SHP77 treated with DMSO at 0.1 percent for 48 hours (cell line): ENCODE measurements around the gene DEUP1.
A peak's percentile ranks its signal among the peaks of the same experiment; 100 is the strongest.
"Not testable (repeated sequence)": the region's sequence is repeated elsewhere in the genome, so short reads cannot be mapped to it uniquely, and the experiment has no call there.

Experiments
- DNase-seq: peaks from one replicate; lab custom pipeline; 2025; lab: John Stamatoyannopoulos, UW

DEUP1 gene

DNA sequence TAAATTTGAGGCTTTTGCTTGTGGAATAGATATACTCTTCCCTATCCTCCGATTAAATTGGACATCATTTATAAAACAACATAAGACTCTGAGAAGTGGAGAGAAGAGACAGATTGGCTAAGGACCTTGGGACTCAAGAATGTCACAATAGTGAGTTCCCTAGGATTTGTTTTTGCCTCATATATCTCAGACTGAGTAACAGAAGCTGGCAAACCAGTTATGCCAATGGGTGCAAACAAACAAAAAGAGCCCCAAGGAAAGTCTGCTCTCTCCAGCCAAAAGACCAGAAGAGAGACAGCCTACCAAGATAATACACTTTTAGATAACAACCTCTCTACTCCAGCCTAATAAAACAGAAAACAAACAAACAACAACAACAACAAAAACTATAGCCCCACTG, 28.9 kb downstream of the DEUP1 start:
- DNase-seq, result no peak

DNA sequence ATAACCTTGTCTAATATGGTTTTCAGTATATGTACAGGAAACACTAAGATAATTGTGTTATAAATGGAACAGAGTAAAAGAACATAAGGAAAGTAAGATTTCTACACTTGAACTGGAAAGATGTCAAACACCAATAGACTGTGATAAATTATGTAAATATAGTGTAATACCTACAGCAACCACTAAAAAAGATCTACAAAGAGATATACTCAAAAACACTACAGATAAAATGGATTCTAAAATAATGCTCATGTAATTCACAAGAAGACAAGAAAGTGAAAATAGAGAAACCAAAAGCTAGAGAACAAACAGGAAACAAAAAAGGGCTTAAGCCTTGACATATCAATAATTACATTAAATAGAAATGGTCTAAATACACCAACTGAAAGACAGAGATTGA, 30.9 kb downstream of the DEUP1 start:
- no peak for DNase-seq

DNA sequence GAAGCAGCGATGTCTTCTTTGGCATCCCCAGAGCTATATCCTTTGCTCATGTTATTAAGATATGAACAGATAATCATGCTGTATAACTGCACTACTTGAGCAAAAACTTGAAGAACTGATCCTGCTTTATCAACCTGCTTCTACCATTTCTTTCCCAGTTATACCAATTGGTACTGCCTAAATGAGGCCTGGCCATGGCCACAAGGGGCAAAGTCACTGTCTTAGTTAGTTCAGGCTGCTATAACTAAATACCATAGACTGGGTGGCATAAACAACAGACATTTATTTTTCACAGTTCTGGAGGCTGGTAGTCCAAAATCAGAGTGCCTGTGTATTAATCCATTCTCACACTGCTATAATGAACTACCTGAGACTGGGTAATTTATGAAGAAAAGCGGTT, 37.5 kb downstream of the DEUP1 start:
- DNase-seq, result no peak

DNA sequence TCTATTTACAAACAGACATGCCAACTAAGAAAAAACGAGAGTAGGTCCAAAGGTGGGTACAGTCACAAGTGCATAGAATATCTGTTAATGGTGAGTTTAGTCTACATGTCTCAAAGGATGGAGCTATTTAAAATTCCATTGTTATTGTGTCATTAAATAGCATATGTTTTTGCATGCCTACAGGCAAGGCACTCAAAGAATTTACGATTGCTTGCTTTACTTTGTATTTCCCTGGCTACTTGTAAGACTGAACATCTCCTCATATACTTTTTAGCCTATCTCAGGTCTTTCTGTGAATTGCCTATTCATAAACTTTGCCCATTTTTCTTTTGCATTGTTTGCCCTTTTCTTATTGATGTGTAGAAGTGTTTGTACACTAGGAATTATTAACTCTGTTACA, 39.7 kb downstream of the DEUP1 start:
- no peak for DNase-seq

DNA sequence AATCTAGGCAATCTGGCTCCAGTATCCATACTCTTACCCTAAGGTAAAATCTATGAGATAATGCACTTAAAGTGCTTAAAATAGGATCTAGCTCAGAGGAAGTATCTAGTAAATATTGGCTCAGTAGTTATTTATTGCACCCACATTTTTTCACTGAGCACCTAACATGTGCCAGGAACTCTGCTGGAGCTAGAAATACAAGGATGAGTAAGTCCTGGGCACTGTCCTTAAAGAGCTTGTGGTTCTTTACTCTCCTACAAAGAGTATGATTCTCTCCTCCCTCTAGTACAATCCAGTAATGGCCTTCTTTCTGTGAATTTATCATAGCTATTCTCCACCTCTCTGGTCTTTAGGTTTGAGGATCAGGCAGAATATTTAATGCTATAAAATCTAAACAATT, 59.2 kb downstream of the DEUP1 start:
- no peak for DNase-seq

DNA sequence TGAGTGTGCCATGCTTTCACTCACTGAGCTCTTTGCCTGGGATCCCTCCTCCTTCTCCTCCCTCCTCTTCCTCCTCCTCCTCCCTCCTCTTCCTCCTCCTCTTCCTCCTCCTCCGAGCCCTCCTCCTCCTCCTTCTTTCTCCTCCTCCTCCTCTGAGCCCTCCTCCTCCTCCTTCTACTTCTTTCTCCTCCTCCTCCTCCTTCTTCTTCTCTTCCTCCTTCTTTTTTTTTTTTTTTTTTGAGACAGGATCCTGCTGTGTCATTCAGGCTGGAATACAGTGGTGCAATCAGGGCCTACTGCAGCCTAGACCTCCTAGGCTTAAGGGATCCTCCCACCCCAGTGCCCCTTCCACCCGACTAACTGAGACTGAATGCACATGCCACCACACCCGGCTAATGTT, 62.3 kb downstream of the DEUP1 start:
- no peak for DNase-seq

DNA sequence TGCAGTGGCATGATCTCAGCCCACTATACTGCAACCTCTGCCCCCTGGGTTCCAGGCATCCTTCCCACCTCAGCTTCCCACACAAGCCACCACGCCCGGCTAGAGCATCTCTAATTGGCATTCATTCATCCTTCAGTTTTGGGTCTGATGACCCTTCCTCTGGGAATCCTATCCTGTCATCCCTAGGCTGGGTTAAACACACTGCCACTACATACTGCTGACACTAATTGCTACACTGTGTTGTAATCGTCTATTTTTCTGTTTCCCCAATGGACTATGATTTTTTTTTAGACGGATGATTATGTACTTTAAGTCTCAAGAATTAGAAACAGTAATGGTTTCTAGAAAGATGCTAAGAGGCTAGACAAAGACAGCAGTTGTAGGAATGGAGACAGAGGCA, 62.8 kb downstream of the DEUP1 start:
- DNase-seq, result no peak

DNA sequence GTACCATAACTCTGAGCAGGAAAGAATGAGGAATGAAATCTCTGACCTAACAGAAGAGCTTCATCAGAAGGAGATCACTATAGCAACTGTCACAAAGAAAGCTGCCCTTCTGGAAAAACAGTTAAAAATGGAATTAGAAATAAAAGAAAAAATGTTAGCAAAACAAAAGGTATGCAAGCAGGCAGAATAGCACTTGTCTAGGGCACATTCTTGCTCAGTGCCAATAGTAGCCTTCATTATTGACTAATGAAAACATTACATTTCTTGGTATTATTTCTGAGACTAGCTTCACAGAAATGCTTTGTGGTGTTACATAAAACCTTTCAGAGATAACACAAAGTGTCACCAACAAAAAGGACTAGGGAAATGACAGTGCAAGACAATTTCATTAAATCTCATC, 63.9 kb downstream of the DEUP1 start:
- DNase-seq, result no peak

DNA sequence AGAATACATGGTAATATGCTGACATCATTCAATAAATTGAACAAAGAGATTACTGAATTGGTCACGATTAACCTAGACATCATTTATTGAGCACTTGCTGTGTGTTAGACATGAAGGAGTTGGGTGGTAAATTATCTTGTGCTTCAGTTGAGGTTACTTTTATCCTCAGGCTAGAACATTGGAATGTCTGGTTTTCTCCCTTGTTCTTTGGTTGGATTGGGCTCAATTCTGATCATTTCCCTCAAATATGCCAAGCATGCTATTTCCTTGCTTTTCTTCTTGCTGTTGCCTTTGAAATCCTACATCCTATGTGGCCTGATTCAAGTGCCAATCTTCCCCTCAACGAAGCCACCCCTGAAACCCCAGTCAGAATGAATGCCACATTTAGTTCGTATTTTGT, 65.8 kb downstream of the DEUP1 start:
- DNase-seq, result no peak

DNA sequence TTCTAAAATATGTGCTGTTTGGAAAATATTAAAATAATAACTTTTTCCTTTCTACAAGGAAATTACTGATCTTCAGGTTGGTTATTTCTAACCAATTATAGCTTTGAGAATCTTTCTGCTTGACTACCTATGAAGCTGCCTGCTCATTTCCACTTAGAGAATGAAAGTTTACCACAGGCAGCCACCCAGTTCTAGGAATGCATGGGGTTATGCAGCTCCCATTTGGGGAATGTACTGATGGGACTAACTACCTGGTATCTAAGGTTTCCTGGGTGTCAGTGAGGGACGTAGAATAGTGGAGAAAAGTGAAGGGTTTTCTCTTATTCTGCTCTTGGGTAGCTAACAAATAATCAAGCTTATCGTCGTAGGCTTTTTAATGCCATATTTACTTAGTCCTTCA, 73.4 kb downstream of the DEUP1 start:
- DNase-seq, result no peak

DNA sequence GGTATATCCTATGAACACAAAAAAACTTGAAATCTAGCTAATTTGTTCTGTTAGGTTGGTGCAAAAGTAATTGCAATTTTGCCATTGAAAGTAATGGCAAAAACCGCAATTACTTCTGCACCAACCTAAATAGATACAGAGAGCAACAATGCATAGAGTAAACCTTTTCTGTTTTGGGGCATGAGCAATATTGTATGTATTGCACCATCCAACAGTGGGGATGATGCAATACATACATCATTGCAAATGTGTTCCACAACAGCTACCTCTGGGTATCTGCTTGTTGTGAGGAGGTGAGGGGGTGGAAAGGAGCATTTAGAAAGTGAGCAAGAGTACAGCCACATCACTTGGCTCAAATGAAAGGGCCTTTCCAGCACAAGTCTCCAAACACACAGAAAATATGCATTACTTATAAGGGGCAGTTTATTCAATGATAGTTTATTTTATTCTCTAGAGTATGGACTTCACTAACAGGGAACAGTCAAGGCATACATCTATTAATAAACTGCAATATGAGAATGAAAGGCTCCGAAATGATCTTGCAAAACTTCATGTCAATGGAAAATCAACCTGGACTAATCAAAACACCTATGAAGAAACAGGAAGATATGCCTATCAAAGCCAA, 77.3 kb downstream of the DEUP1 start:
- DNase-seq, result no peak

DNA sequence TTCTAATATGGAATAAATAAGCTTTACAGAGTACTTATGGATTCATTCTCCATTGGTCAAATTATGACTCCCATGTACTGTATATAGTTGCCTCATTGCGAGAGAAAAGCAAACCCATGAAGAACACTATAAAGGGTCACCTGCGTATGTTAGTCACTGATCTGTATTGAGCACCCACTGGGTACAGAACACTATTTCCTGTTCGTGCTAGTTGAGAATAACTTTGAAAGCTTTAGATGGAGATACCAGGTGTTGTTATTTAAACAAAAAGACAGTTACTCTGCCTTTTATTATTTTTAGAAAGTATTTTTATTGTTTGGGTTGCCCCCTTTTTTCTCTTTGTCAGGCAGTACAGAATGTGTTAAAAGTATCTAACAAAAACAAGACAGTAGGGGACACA, 79.9 kb downstream of the DEUP1 start:
- no peak for DNase-seq

DNA sequence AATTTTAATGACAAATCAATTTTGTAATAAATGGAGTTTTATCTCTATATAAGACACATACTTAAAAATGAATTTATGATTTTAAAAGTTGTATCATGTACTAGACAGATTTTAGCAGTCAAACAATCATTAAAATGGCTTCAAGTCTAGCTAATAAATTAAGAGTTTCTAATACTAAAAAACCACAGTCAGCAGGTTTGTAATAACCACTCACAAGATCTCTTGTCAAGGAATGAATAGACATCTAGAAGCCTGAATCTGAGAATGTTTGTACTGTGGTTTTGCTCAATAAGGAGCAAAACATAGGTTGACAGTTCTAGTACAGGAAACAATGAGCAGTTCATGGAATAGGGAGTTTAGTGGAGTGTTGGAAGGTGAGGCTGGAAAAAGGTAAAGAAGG, 81.2 kb downstream of the DEUP1 start:
- no peak for DNase-seq

DNA sequence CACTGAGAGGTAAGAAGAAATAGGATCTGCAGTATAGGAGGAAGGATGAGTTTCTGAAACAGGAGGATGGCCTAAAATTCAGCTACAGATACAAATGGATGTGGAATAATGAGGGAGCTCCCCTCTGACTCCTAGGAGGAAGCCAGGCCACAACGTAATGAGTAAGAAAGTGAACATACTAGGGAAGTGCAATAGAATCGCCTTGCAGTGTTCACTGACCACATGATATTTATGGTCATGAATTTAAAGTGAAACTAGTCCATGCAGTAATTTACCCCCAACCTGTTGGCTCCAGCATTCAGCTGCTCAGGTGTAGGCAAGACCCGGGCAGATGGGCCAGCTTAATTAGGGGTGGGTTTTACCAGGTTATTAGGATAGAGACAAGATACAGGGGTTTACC, 101.7 kb downstream of the DEUP1 start:
- DNase-seq, result no peak

DNA sequence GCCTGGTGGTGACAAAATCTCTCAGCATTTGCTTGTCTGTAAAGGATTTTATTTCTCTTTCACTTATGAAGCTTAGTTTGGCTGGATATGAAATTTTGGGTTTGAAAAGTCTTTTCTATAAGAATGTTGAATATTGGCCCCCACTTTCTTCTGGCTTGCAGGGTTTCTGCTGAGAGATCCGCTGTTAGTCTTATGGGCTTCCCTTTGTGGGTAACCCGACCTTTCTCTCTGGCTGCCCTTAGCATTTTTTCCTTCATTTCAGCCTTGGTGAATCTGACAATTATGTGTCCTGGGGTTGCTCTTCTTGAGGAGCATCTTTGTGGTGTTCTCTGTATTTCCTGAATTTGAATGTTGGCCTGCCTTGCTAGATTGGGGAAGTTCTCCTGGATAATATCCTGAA, 112.7 kb downstream of the DEUP1 start:
- DNase-seq, result not testable (repeated sequence)

DNA sequence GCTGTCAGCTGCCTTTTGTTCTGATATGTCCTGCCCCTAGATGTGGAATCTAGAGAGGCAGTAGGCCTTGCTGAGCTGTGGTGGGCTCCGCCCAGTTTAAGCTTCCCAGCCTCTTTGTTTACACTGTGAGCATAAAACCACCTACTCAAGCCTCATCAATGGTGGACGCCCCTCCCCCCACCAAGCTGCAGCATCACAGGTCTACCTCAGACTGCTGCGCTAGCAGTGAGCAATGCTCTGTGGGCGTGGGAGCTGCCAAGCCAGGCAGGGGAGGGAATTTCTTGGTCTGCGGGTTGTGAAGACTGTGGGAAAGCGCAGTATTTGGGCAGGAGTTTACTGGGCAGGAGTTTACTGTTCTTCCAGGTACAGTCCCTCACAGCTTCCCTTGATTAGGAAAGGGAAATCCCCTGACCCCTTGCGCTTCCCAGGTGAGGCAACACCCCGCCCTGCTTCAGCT, 114.1 kb downstream of the DEUP1 start:
- DNase-seq, result peak; percentile 72

DNA sequence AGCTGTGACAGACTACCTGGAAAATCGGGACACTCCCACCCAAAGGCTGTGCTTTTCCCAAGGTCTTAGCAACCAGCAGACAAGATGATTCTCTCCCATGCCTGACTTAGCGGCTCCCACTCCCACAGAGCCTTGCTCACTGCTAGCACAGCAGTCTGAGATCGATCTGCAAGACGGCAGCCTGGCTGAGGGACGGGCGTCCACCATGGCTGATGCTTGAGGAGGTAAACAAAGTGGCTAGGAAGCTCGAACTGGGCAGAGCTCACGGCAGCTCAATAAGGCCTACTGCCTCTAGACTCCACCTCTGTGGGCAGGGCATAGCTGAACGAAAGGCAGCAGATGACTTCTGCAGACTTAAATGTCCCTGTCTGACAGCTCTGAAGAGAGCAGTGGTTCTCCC, 127.7 kb downstream of the DEUP1 start:
- DNase-seq, result no peak

DNA sequence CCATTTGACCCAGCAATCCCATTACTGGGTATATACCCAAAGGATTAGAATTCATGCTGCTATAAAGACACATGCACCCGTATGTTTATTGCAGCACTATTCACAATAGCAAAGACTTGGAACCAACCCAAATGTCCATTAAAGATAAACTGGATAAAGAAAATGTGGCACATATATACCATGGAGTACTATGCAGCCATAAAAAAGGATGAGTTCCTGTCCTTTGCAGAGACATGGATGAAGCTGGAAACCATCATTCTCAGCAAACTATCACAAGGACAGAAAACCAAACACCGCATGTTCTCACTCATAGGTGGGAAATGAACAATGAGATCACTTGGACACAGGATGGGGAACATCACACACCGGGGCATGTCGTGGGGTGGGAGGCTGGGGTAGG, 133.1 kb downstream of the DEUP1 start:
- DNase-seq, result not testable (repeated sequence)

DNA sequence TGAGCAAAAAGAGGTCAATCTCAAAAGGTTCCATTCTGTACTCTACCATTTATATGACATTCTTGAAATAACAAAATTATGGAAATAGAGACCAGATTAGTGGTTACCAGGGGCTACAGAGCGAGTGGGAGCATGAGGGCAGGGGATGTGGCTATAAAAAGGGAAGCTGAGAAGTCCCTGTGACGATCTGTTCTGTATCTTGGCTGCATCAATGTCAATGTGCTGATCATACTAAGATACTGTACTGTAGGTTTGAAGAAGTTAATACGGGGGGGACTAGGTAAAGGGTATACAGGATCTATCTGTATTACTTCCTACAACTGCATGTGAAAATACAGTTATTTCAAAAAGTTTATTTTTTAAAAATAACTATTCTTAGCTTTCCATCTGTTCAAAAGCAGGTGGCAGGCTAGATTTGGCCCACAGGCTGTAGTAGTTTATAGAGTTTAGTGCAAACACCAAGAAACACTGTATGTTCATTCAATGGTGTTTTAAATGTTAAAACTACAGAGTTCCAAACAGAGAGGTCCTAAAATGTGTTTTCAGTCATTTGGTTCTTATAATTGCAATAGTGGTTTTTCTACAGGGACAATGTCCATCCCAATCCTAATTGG, 134.5 kb downstream of the DEUP1 start:
- no peak for DNase-seq

DNA sequence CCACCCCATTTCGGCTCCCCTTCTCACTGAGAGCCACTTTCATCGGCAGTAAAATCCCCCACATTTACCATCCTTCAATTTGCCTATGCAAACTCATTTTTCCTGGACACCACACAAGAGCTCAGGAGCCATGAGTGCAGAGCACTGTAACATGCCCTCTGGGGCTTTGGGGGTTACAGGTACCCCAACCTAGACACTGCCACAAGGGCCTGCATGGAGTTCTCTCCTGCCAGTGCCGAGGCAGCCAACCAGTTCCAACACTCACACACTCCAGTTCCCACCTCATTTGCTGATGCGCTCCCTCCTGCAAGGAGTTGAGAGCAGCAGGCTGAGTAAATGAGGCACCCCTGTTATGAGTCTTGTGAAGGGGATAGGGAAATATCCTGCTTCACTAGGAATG, 136.5 kb downstream of the DEUP1 start:
- no peak for DNase-seq

DNA sequence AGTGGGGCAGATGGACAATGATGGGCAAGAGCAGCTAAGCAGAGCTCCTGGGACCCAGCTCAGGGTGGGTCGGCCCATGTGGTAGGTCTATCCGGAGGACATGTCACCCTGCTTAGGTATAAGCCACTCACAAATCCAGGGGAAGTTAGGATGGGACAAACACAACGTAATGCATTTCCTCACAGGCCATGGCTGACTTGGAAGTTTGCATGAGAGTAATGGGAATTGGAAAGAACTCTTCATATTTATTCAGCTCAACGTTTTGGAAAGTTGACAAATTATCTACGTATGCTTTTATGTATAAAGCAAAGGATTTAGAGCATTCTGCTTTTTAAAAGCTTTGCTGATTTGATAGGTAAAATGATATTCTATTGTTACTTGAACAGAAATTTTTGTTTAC, 137.7 kb downstream of the DEUP1 start:
- peak; percentile 31 for DNase-seq

DNA sequence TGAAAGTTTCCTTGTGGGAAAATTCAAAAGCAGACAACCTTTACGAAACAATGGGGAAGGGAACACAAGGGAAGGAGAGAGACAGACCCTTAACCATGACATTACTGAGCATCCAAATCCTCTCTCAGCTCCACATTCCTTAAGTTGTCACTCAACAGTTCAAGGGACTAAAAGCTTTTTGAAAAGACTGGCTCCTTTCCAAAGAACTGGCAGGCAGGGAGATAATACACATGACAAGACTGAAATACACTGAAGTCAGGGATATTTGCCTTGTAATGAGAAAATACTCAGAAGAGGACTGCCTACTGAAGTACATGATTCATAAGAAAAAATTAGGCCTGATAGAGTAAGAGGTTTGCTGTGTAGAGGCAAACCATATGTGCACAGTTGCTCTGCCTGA, 143.6 kb downstream of the DEUP1 start:
- DNase-seq, result no peak

DNA sequence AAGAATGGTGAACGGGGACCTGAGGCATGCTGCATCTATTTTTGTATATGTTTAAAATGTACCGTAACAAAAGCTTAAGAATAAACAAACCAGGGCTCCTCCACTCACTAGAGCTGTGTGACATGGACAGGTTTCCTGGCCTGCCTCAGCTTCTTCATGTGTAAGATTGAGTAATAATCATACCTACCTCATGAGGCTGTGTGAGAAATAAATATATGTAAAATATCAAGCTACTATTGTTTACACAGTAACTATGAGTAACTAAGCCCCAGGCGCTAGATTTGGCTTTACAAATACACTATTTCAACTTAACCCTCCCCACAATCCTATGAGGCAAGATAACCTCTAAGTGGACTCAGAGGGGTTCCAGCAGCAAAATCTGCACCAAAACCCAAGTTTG, 146.3 kb downstream of the DEUP1 start:
- DNase-seq, result no peak

DNA sequence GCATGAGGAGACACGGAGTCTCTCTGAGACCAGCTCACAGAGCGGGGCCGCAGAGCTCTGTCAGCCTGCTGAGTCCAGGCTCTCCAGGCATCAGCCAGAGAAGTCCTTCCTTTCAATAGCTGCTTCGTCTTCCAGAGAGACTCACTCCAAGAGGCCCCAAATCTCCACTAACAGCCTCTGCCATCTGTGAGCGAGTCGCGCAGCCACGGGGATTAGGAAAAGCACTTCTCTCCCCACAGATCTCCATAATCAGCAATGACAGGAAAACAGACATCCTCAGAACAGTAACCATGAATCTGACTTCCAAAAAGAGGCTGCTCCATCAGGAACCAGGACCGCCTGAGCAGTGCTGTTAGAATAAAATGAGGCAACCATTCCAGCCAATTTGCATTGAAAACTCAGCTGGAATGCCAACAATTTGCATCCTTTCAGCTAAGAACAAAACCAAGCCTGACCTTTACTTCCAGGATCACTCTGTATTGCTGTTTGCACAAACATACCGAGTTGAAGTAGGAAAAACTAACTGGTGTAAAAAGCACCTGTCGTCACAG, 147.2 kb downstream of the DEUP1 start:
- no peak for DNase-seq
